GM19468 (cell line): ENCODE data around the gene MAML3.

ENCODE experiments used
- ATAC-seq: cut with Tn5 transposase; IDR thresholded peaks from one replicate; pipeline ENCODE4 v1.9.1; 2021; ENCODE audit warnings: mild to moderate bottlenecking, moderate library complexity, moderate number of reproducible peaks; ENCODE audit not compliant: unreplicated experiment; ENCODE audit errors: extremely low read depth

The MAML3 gene

GRCh38 chr4:139781066-139781465 is 372.9 kb downstream of the MAML3 start:
- ATAC-seq: no peak

- no peak for ATAC-seq
Observed at GRCh38 chr4:139779691-139780090, 374.3 kb downstream of the MAML3 start.

GRCh38 chr4:139777757-139778156 is 376.2 kb downstream of the MAML3 start:
- no peak for ATAC-seq

- no peak for ATAC-seq
Observed at GRCh38 chr4:139776235-139776634, 377.7 kb downstream of the MAML3 start.

GRCh38 chr4:139774759-139775487 is 379.1 kb downstream of the MAML3 start:
- ATAC-seq: no peak

- ATAC-seq: no peak
Observed at GRCh38 chr4:139773560-139774318, 380.2 kb downstream of the MAML3 start.

- no peak for ATAC-seq
Observed at GRCh38 chr4:139770361-139770760, 383.6 kb downstream of the MAML3 start.

GRCh38 chr4:139769364-139769763 is 384.6 kb downstream of the MAML3 start:
- no peak for ATAC-seq

- ATAC-seq: no peak
Observed at GRCh38 chr4:139768896-139769295, 385.1 kb downstream of the MAML3 start.

- ATAC-seq: no peak
Observed at GRCh38 chr4:139768366-139768765, 385.6 kb downstream of the MAML3 start.

- ATAC-seq: no peak
Observed at GRCh38 chr4:139767585-139767984, 386.4 kb downstream of the MAML3 start.

- ATAC-seq: no peak
Observed at GRCh38 chr4:139767168-139767567, 386.8 kb downstream of the MAML3 start.

GRCh38 chr4:139764686-139765310 is 389.2 kb downstream of the MAML3 start:
- no peak for ATAC-seq

GRCh38 chr4:139764182-139764581 is 389.8 kb downstream of the MAML3 start:
- ATAC-seq: no peak

- ATAC-seq: no peak
Observed at GRCh38 chr4:139763672-139764071, 390.3 kb downstream of the MAML3 start.

- ATAC-seq: no peak
Observed at GRCh38 chr4:139763205-139763604, 390.8 kb downstream of the MAML3 start.

- no peak for ATAC-seq
Observed at GRCh38 chr4:139762720-139763119, 391.3 kb downstream of the MAML3 start.

- ATAC-seq: no peak
Observed at GRCh38 chr4:139761461-139761860, 392.5 kb downstream of the MAML3 start.

- no peak for ATAC-seq
Observed at GRCh38 chr4:139760567-139760966, 393.4 kb downstream of the MAML3 start.

GRCh38 chr4:139759097-139759496 is 394.9 kb downstream of the MAML3 start:
- no peak for ATAC-seq
